ENCODE measurements around the gene ACADVL.
"Not testable (repeated sequence)": the region's sequence is repeated elsewhere in the genome, so short reads cannot be mapped to it uniquely, and the experiment has no call there.

ACADVL gene

DNA sequence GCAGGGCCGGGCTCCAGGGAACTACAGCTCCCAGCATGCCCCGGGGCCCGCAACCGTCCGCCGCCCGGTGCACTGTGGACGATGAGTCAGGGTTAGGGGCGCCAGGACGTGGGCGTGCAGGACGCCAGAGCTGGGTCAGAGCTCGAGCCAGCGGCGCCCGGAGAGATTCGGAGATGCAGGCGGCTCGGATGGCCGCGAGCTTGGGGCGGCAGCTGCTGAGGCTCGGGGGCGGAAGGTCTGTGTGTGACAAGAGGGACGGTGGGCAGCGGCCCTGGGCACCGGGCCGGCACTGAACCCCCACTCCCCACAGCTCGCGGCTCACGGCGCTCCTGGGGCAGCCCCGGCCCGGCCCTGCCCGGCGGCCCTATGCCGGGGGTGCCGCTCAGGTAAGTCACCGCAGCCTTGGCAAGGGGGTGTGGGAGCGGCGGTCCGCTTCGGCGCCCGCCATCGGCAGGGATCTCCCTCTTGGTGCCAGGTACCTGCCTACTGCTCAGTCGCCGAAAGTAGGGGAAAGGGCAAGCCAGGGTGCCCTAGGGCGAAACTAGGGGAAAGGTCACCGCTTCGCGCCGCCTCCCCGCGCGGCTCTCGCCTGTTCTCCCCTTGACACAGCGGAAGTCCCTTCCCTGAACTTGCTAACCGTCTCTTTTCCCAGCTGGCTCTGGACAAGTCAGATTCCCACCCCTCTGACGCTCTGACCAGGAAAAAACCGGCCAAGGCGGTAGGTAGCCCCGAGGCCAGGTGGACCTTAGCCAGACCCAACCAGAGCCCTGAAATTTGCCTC lies at the start of gene ACADVL, which contains the start of gene DLG4:
Gene ACADVL, plus strand, starts transcription at position 127 of the 781 bp plus-strand sequence. Its CDS starts 47 bp downstream, at position 174.
Gene DLG4, minus strand, starts transcription at position 25 of the 781 bp plus-strand sequence.
- peak; percentile 43 for DNase-seq

DNA sequence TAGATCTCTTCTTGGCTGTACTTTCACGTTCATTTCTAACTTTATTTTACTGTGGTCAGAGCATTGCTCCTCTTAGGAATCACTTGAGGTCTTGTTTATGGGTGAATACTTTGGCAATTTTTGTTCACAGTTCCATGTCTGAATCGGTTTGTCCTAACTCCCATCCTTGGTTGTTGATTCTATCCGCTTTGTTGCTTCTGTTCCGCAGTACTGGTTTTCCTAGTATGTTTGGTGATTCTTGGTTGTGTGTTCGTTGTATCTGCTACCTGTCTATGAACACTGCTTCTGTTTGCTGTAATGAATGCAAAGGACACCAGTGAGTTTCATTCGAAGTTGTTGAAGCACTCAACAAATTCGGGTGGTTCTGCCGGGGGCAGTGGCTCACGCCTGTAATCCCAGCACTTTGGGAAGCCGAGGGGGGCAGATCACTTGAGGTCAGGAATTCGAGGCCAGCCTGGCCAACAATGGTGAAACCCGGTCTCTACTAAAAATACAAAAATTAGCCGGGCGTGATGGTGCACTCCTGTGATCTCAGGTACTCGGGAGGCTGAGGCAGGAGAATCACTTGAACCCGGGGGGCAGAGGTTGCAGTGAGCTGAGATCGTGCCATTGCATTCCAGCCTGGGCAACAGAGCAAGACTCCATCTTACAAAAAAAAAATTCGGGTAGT lies 47.1 kb upstream of the ACADVL start:
- DNase-seq, result not testable (repeated sequence)

DNA sequence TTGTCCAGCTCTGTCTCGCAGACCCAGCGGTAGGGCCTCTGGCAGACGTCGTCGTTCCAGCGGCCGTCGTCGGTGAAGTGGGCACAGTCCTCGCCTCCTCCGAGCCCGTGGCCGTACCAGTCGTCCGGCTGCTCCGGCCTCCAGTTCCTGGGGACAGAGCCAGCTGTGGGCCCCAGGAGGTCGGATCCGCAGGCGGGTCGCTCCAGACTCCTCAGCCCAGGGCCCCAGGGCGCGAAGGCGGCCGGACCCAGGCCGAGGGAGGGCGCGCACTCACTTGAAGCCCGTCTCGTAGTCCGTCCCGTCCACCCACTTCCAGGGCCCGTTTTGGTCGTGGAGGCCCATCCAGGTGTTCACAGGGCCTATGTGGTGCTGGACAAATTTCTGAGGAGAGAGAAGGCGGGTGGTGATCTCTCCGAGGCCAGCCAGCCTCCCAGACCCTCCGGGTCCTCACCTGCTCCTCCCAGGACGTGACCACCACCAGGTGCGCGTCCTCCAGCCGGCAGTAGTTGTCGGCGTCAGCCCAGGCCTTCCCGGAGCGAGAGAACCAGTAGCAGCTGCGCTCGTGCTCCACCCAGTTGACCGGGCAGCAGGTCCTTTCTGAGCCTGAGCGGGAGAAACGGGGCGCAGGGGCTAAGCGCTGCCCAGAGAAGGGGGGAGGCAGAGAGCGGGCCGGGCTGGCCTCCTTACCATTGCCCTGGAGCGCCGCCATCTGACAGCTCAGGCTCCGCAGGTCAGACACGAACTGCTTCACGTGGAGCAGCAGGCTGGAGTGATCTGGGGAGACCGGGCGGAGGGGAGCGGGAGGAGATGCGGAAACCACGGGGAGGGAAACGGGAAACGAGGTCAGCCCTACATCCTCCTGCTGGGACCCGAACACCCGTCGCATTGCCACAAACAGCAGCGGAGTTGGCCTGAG lies 45.8 kb upstream of the ACADVL start:
- DNase-seq, result no peak

GRCh38 chr17:7174603-7175326 lies 45.0 kb upstream of the ACADVL start:
- no peak for DNase-seq

DNA sequence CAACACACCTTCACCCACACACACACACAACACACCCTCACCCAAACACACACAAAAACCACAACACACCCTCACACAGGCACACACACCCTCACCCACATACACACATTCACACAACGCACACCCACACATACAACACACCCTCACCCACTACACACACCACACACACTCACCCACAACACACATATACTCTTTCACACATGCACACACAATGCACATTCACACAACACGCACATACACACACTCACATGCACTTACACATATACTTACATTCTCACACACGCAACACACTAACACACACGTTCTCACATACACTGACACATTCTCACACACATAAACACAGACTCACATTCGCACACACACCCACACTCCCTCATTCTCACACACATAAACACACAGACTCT lies 44.4 kb upstream of the ACADVL start:
- no peak for DNase-seq

- DNase-seq, result no peak
Observed at GRCh38 chr17:7176107-7176840, 43.5 kb upstream of the ACADVL start.

- no peak for DNase-seq
Observed at GRCh38 chr17:7176841-7177190, 42.9 kb upstream of the ACADVL start.

GRCh38 chr17:7177191-7177953 lies 42.4 kb upstream of the ACADVL start:
- peak; percentile 28 for DNase-seq

DNA sequence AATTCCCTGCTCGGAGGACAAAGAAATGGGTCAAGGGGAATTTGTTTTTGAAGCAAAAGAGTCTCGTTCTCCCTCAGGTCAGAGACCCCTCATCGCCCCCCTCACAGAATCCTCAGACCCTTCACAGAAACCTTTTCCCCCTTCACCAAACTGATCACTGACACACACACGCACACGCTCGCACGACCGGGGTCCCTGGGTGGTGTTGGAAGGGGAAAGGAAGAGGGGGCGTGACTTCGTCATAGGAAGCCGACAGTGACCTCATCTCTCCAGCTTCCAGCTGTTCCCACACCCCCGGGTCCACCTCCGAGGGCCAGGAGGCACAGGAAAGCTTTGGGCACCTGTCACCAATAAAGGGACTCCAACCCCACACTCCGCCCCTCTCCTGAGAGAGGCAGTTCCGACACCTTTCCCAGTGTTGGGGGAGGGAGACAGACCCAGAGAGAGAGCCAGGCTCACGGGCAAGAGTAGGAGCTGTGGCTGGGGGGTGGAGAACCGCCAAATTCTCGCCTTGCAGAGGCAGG lies 41.7 kb upstream of the ACADVL start:
- no peak for DNase-seq

- no peak for DNase-seq
Observed at GRCh38 chr17:7178973-7179316, 40.8 kb upstream of the ACADVL start.

DNA sequence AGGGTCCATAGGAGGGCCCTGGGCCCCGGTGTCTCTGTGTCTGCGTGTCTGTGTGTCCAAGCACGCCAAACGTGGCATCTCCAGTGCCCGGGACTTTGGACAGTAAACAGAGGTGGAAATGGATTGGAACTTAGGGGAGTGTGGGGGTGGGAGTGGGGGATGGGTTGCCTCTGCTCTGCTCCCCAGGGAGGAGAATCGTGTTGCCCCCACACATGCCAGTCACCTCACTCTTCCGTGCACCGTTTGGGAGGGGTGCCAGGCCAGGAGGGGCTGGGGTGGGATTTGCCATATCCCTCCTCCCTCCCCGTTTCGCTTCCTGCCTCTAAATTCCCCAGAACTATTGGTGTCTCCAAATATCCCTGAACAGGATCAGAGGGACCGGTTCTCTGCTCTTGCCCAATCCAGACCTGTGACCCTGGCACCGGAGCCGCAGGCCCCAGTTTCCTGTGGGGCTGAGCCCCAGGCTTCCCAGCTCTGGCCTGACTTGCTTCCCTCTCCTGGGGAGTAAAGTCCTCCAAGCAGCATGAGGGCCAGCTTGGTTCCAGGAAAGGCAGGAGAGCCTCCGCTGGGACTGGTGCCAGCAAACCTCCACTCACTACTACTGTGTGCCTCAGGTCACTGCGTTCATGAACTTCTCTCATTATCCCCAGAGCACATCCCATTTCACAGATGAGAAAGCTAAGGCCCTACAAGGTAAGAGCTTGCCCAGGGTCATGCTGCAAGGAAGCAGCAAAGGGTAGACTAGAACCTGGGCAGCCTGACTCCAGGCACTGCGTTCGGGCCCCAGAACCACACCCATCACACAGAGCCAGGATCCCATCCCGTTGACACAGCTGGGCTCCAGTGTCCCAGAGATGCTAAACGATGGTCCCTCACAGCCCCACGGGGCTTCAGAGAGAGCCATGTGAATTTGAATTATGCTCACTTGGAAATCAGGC lies 40.2 kb upstream of the ACADVL start, which contains the start of gene ASGR1:
Gene ASGR1, minus strand, starts transcription at position 54 of the 938 bp plus-strand sequence. CDS start 807 bp downstream, outside the sequence.
- no peak for DNase-seq

GRCh38 chr17:7182101-7182500 lies 37.6 kb upstream of the ACADVL start:
- DNase-seq, result not testable (repeated sequence)

GRCh38 chr17:7183433-7184090 lies 36.2 kb upstream of the ACADVL start:
- DNase-seq, result no peak

DNA sequence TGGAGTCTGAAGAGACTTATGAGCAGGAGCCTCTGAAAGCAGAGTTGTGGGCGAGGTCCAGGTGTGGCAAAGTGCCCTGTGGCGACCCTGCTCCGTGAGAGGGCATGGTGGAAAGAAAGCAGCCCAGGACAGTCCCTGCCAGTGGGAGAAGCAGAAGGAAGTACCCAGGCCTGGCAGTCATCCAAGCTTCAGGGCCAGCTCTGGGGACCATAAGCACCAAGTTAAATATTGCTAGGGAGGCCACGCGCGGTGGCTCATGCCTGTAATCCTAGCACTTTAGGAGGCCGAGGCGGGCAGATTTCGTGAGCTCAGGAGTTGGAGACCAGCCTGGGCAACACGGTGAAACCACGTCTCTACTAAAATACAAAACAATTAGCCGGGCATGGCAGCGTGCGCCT lies 35.6 kb upstream of the ACADVL start:
- DNase-seq, result no peak

- DNase-seq, result no peak
Observed at GRCh38 chr17:7184647-7185046, 35.1 kb upstream of the ACADVL start.

- DNase-seq, result no peak
Observed at GRCh38 chr17:7186241-7186640, 33.5 kb upstream of the ACADVL start.

DNA sequence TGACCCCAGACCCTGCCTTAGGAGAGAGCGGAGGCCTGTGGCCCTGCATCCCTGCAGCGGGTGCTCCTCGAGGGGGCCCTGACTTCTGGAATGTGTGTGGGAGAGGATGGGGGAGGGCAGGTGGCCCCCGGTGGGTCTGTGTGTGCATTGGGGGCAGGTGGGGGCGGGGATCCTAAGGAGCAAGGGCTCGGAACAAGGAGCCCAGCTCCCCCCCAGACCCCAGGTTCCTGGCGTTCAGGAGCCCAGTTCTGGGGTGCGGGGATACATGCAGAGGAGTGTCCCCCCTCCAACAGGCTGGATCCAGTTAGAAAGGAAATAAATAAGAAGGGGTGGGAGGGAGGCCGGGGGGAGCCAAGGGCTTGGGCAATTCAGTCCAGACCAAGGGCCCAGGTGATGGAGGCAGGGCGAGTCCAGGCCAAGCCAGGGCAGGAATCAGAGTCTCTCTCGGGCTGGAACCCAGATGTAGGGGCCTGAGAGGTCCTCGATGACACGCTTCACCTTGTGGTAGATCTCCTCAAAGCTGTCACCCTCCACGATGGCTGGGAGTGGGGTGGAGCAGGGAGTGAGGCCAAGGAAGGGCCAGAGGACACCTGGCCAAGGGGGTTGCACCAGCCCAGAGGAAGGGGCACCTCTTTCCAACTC lies 29.3 kb upstream of the ACADVL start:
- DNase-seq, result no peak

GRCh38 chr17:7191069-7191468 lies 28.7 kb upstream of the ACADVL start:
- DNase-seq, result no peak
